HUES48 (cell line): ENCODE data around the gene M1AP.

Experiments
- H3K27ac ChIP-seq: one replicate; pipeline ENCODE4 v1.7.0; 2013; ENCODE audit warnings: low read depth, low read length, inconsistent platforms
- H3K27me3 ChIP-seq: 2 replicates; pipeline ENCODE4 v1.6.1; 2013; ENCODE audit warnings: mild to moderate bottlenecking, low read length; ENCODE audit not compliant: control insufficient read depth, insufficient read depth
- H3K36me3 ChIP-seq: 2 replicates; pipeline ENCODE4 v1.6.1; 2013; ENCODE audit warnings: low read length; ENCODE audit not compliant: control insufficient read depth, insufficient read depth
- H3K4me1 ChIP-seq: 2 replicates; pipeline ENCODE4 v1.6.1; 2013; ENCODE audit warnings: mild to moderate bottlenecking, low read length; ENCODE audit not compliant: control insufficient read depth, insufficient read depth
- H3K4me3 ChIP-seq: 2 replicates; pipeline ENCODE4 v1.5.1; 2013; ENCODE audit warnings: mild to moderate bottlenecking, low read depth, low read length
- H3K9ac ChIP-seq: 2 replicates; pipeline ENCODE4 v1.6.1; 2013; ENCODE audit warnings: mild to moderate bottlenecking, low read depth, low read length, moderate library complexity
- H3K9me3 ChIP-seq: 2 replicates; pipeline ENCODE4 v1.6.1; 2013; ENCODE audit warnings: low read length; ENCODE audit not compliant: control insufficient read depth, insufficient read depth

M1AP gene

GRCh38 chr2:74529357-74530238 lies 118.5 kb downstream of the M1AP start, which contains the start of the genes AUP1 and HTRA2:
Gene AUP1 (minus strand): TSS chr2:74529706. CDS start chr2:74529629, 77 bp downstream.
Gene HTRA2 (plus strand): TSS chr2:74529933. CDS start chr2:74530007, 74 bp downstream.
- Histone ChIP-seq H3K27me3 (no peaks in the 10 kb centered on the region), H3K27ac (peak within 1 kb of the TSS; percentile 86), H3K9me3 (no peaks in the 10 kb centered on the region), H3K4me3 (peak within 1 kb of the TSS; percentile 97), H3K4me1 (peaks cover 7% of the 10 kb centered on the region), H3K36me3 (peaks cover 52% of the 10 kb centered on the region), H3K9ac (peak within 1 kb of the TSS; percentile 96)

GRCh38 chr2:74528600-74529356 lies 119.4 kb downstream of the M1AP start:
- H3K9me3 ChIP-seq: no peaks in the 10 kb centered on the region
- H3K27me3 ChIP-seq: no peaks in the 10 kb centered on the region
- peak overlapping the region; percentile 86 for H3K27ac ChIP-seq
- peak overlapping the region; percentile 97 for H3K4me3 ChIP-seq
- H3K4me1 ChIP-seq: peaks cover 7% of the 10 kb centered on the region
- peak overlapping the region; percentile 96 for H3K9ac ChIP-seq
- H3K36me3 ChIP-seq: peaks cover 45% of the 10 kb centered on the region

GRCh38 chr2:74527741-74528140 lies 120.4 kb downstream of the M1AP start:
- no peak overlapping the region for H3K4me3 ChIP-seq
- H3K27ac ChIP-seq: no peak overlapping the region
- peaks cover 7% of the 10 kb centered on the region for H3K4me1 ChIP-seq
- peaks cover 5% of the 10 kb centered on the region; the same call in 1 of the 2 replicates for H3K27me3 ChIP-seq
- peaks cover 35% of the 10 kb centered on the region for H3K36me3 ChIP-seq
- no peaks in the 10 kb centered on the region for H3K9me3 ChIP-seq
- H3K9ac ChIP-seq: no peak overlapping the region

- H3K4me1 ChIP-seq: peaks cover 7% of the 10 kb centered on the region
Observed at GRCh38 chr2:74526649-74527230, 121.4 kb downstream of the M1AP start.

GRCh38 chr2:74525717-74526648 lies 122.1 kb downstream of the M1AP start, which contains the start of gene DQX1:
Gene DQX1 (minus strand): TSS chr2:74526231. CDS start chr2:74525729, 502 bp downstream.
- Histone ChIP-seq H3K4me3 (no peak within 1 kb of the TSS), H3K9ac (no peak within 1 kb of the TSS), H3K4me1 (peaks cover 7% of the 10 kb centered on the region), H3K27me3 (peaks cover 14% of the 10 kb centered on the region), H3K36me3 (peaks cover 28% of the 10 kb centered on the region), H3K27ac (no peak within 1 kb of the TSS), H3K9me3 (no peaks in the 10 kb centered on the region)

More at GRCh38 chr2:74526649-74527230, 121.4 kb downstream of the M1AP start:
- no peak overlapping the region for H3K9ac ChIP-seq
- peaks cover 14% of the 10 kb centered on the region for H3K27me3 ChIP-seq
- H3K36me3 ChIP-seq: peaks cover 28% of the 10 kb centered on the region
- H3K4me3 ChIP-seq: no peak overlapping the region
- no peaks in the 10 kb centered on the region for H3K9me3 ChIP-seq
- H3K27ac ChIP-seq: no peak overlapping the region

- H3K9me3 ChIP-seq: no peaks in the 10 kb centered on the region
- H3K36me3 ChIP-seq: peaks cover 28% of the 10 kb centered on the region
- no peak overlapping the region for H3K27ac ChIP-seq
- H3K4me1 ChIP-seq: peaks cover 4% of the 10 kb centered on the region; the same call in 1 of the 2 replicates
- H3K27me3 ChIP-seq: peaks cover 18% of the 10 kb centered on the region
- no peak overlapping the region for H3K9ac ChIP-seq
- no peak overlapping the region for H3K4me3 ChIP-seq
Observed at GRCh38 chr2:74524955-74525716, 123.0 kb downstream of the M1AP start.

GRCh38 chr2:74524005-74524404 lies 124.1 kb downstream of the M1AP start:
- H3K9me3 ChIP-seq: no peaks in the 10 kb centered on the region
- no peak overlapping the region for H3K9ac ChIP-seq
- H3K27me3 ChIP-seq: peaks cover 29% of the 10 kb centered on the region
- H3K36me3 ChIP-seq: peaks cover 28% of the 10 kb centered on the region
- H3K4me1 ChIP-seq: peaks cover 4% of the 10 kb centered on the region; the same call in 1 of the 2 replicates
- H3K27ac ChIP-seq: no peak overlapping the region
- H3K4me3 ChIP-seq: no peak overlapping the region

GRCh38 chr2:74522516-74522915 lies 125.6 kb downstream of the M1AP start:
- H3K4me1 ChIP-seq: no peaks in the 10 kb centered on the region
- H3K27me3 ChIP-seq: peaks cover 44% of the 10 kb centered on the region
- H3K9me3 ChIP-seq: no peaks in the 10 kb centered on the region
- H3K27ac ChIP-seq: no peak overlapping the region
- H3K4me3 ChIP-seq: no peak overlapping the region
- H3K9ac ChIP-seq: no peak overlapping the region
- H3K36me3 ChIP-seq: peaks cover 20% of the 10 kb centered on the region

- no peak overlapping the region for H3K4me3 ChIP-seq
- H3K9ac ChIP-seq: no peak overlapping the region
- peaks cover 88% of the 10 kb centered on the region for H3K27me3 ChIP-seq
Observed at GRCh38 chr2:74516650-74517049, 131.5 kb downstream of the M1AP start.

More at GRCh38 chr2:74516650-74517049, 131.5 kb downstream of the M1AP start:
- H3K4me1 ChIP-seq: peaks cover 7% of the 10 kb centered on the region
- H3K27ac ChIP-seq: no peak overlapping the region
- H3K36me3 ChIP-seq: no peaks in the 10 kb centered on the region
- peaks cover 7% of the 10 kb centered on the region for H3K9me3 ChIP-seq
